Measurements from ENCODE around the gene SF3B3. TPM values are rescaled to one million over a fixed set of nuclear protein-coding genes. Genes with fewer than 3 reads are reported as not detected.
"Not testable (repeated sequence)": the region's sequence is repeated elsewhere in the genome, so short reads cannot be mapped to it uniquely, and the experiment has no call there.

SF3B3 gene
- total and polyA plus RNA-seq, 2 donors (not counting 1 experiment from before 2014, with no cell fraction given): 89.2 to 107 TPM

GRCh38 chr16:70586731-70587130 is 63.1 kb downstream of the SF3B3 start:
- no peak for DNase-seq (ENCODE audit: low read depth in 2 of 2)
- Histone ChIP-seq H3K27me3 (ENCODE audit: control insufficient read depth, insufficient read depth, low read length) (no peaks in the 10 kb centered on the region), H3K27ac (ENCODE audit: insufficient read depth, low read length) (no peak overlapping the region), H3K4me1 (ENCODE audit: control insufficient read depth, extremely low read depth, insufficient read depth, low read length) (no peaks in the 10 kb centered on the region), H3K79me2 (ENCODE audit: control insufficient read depth, insufficient read depth, low read length) (no peaks in the 10 kb centered on the region), H2AFZ (ENCODE audit: low read length) (no peak overlapping the region), H3K4me3 (replicated peaks in 1 of 4; ENCODE audit: control extremely low read depth in 1 of 4, insufficient read depth in 1 of 4, low read depth in 3 of 4, low read length in 4 of 4) (no peak overlapping the region), H3K9ac (ENCODE audit: insufficient read depth, low read length) (no peak overlapping the region), H3K4me2 (ENCODE audit: extremely low read depth, insufficient read depth, low read length) (no peak overlapping the region), H4K20me1 (ENCODE audit: control insufficient read depth, extremely low read depth, insufficient read depth, low read length) (no peaks in the 10 kb centered on the region), H3K9me3 (ENCODE audit: control insufficient read depth, insufficient read depth, low read depth, low read length) (no peaks in the 10 kb centered on the region), H3K36me3 (ENCODE audit: control insufficient read depth, insufficient read depth, low read length) (no peaks in the 10 kb centered on the region)
- TF ChIP-seq EZH2 (IDR thresholded peaks at IDR 0.05; ENCODE audit: low read length, missing control alignments): no peak
- TF ChIP-seq CTCF (conservative IDR thresholded peaks at IDR 0.05 in 1 of 2, IDR thresholded peaks at IDR 0.05 in 1 of 2; ENCODE audit: low read depth in 1 of 2, low read length in 2 of 2): no peak

- H3K9me3 ChIP-seq (ENCODE audit: control insufficient read depth, insufficient read depth, low read depth, low read length): no peaks in the 10 kb centered on the region
- no peak for TF ChIP-seq CTCF (conservative IDR thresholded peaks at IDR 0.05 in 1 of 2, IDR thresholded peaks at IDR 0.05 in 1 of 2; ENCODE audit: low read depth in 1 of 2, low read length in 2 of 2)
- no peak for TF ChIP-seq EZH2 (IDR thresholded peaks at IDR 0.05; ENCODE audit: low read length, missing control alignments)
- H3K4me1 ChIP-seq (ENCODE audit: control insufficient read depth, extremely low read depth, insufficient read depth, low read length): no peaks in the 10 kb centered on the region
- no peaks in the 10 kb centered on the region for H3K27me3 ChIP-seq (ENCODE audit: control insufficient read depth, insufficient read depth, low read length)
- H3K79me2 ChIP-seq (ENCODE audit: control insufficient read depth, insufficient read depth, low read length): no peaks in the 10 kb centered on the region
- no peak overlapping the region for H3K4me3 ChIP-seq (replicated peaks in 1 of 4; ENCODE audit: control extremely low read depth in 1 of 4, insufficient read depth in 1 of 4, low read depth in 3 of 4, low read length in 4 of 4)
- H3K9ac ChIP-seq (ENCODE audit: insufficient read depth, low read length): no peak overlapping the region
- H3K36me3 ChIP-seq (ENCODE audit: control insufficient read depth, insufficient read depth, low read length): no peaks in the 10 kb centered on the region
- H2AFZ ChIP-seq (ENCODE audit: low read length): no peak overlapping the region
- DNase-seq (ENCODE audit: low read depth in 2 of 2): peak; percentile 38 to 53
- no peaks in the 10 kb centered on the region for H4K20me1 ChIP-seq (ENCODE audit: control insufficient read depth, extremely low read depth, insufficient read depth, low read length)
- H3K4me2 ChIP-seq (ENCODE audit: extremely low read depth, insufficient read depth, low read length): no peak overlapping the region
- no peak overlapping the region for H3K27ac ChIP-seq (ENCODE audit: insufficient read depth, low read length)
Measured at GRCh38 chr16:70588565-70588964, 64.9 kb downstream of the SF3B3 start.

GRCh38 chr16:70589416-70589815 is 65.8 kb downstream of the SF3B3 start:
- not testable (repeated sequence) for DNase-seq (ENCODE audit: low read depth in 2 of 2); H3K4me3 ChIP-seq (replicated peaks in 1 of 4; ENCODE audit: control extremely low read depth in 1 of 4, insufficient read depth in 1 of 4, low read depth in 3 of 4, low read length in 4 of 4); H3K27me3 ChIP-seq (ENCODE audit: control insufficient read depth, insufficient read depth, low read length); H3K9me3 ChIP-seq (ENCODE audit: control insufficient read depth, insufficient read depth, low read depth, low read length); H3K79me2 ChIP-seq (ENCODE audit: control insufficient read depth, insufficient read depth, low read length); H3K4me1 ChIP-seq (ENCODE audit: control insufficient read depth, extremely low read depth, insufficient read depth, low read length); H3K36me3 ChIP-seq (ENCODE audit: control insufficient read depth, insufficient read depth, low read length); H3K9ac ChIP-seq (ENCODE audit: insufficient read depth, low read length); H2AFZ ChIP-seq (ENCODE audit: low read length); H3K4me2 ChIP-seq (ENCODE audit: extremely low read depth, insufficient read depth, low read length); H4K20me1 ChIP-seq (ENCODE audit: control insufficient read depth, extremely low read depth, insufficient read depth, low read length); H3K27ac ChIP-seq (ENCODE audit: insufficient read depth, low read length)
